ENCODE measurements around the gene TAF8. TPM values are rescaled to one million over a fixed set of nuclear protein-coding genes. Genes with fewer than 3 reads are reported as not detected.

The TAF8 gene
- total RNA-seq, 1 experiment from 2014 or later: 22.5 TPM

GRCh38 chr6:42084889-42085288 lies 34.6 kb downstream of the TAF8 start:
- no peaks in the 10 kb centered on the region for H3K36me3 ChIP-seq (ENCODE audit: insufficient read depth, low read length, poor library complexity, severe bottlenecking)
- no peaks in the 10 kb centered on the region for H3K9me3 ChIP-seq (ENCODE audit: low read depth, low read length, poor library complexity, severe bottlenecking)
- H3K4me3 ChIP-seq (ENCODE audit: low read depth, low read length, poor library complexity, severe bottlenecking): no peak overlapping the region
- H3K27me3 ChIP-seq (replicated peaks; ENCODE audit: insufficient read depth, low read depth, low read length, poor library complexity): no peaks in the 10 kb centered on the region
- intact Hi-C loops (cut with micrococcal nuclease; ENCODE audit: unreplicated experiment): no loop called here
- no TSS peak for BruUV-seq (replicated peaks)
- TF ChIP-seq EZH2 (IDR thresholded peaks at IDR 0.05; ENCODE audit: borderline replicate concordance, low read depth, low read length, poor library complexity, severe bottlenecking) (no peak), CTCF (conservative IDR thresholded peaks at IDR 0.05; ENCODE audit: low read depth, low read length) (peak; percentile 27; the same call in 1 of the 2 replicates)
- H3K4me1 ChIP-seq (ENCODE audit: insufficient read depth, low read length, poor library complexity, severe bottlenecking): no peaks in the 10 kb centered on the region
- ChIA-PET CTCF (no interaction called here), POLR2A (ENCODE audit: low non-redundant PET) (no interaction called here)
- peak; percentile 12 for DNase-seq (ENCODE audit: low spot score)
- no peak overlapping the region for H3K27ac ChIP-seq (ENCODE audit: low read depth, low read length, poor library complexity, severe bottlenecking)

- ChIA-PET POLR2A (ENCODE audit: low non-redundant PET) (no interaction called here), CTCF (no interaction called here)
- Histone ChIP-seq H3K4me3 (ENCODE audit: low read depth, low read length, poor library complexity, severe bottlenecking) (no peak overlapping the region), H3K4me1 (ENCODE audit: insufficient read depth, low read length, poor library complexity, severe bottlenecking) (no peaks in the 10 kb centered on the region), H3K27ac (ENCODE audit: low read depth, low read length, poor library complexity, severe bottlenecking) (no peak overlapping the region), H3K27me3 (replicated peaks; ENCODE audit: insufficient read depth, low read depth, low read length, poor library complexity) (no peaks in the 10 kb centered on the region), H3K36me3 (ENCODE audit: insufficient read depth, low read length, poor library complexity, severe bottlenecking) (no peaks in the 10 kb centered on the region), H3K9me3 (ENCODE audit: low read depth, low read length, poor library complexity, severe bottlenecking) (no peaks in the 10 kb centered on the region)
- BruUV-seq (replicated peaks): no TSS peak
- TF ChIP-seq CTCF (conservative IDR thresholded peaks at IDR 0.05; ENCODE audit: low read depth, low read length) (peak; percentile 32; the same call in 1 of the 2 replicates), EZH2 (IDR thresholded peaks at IDR 0.05; ENCODE audit: borderline replicate concordance, low read depth, low read length, poor library complexity, severe bottlenecking) (no peak)
- intact Hi-C loops (cut with micrococcal nuclease; ENCODE audit: unreplicated experiment): no loop called here
- no peak for DNase-seq (ENCODE audit: low spot score)
Observed at GRCh38 chr6:42086046-42087035, 36.0 kb downstream of the TAF8 start.

GRCh38 chr6:42088101-42088591 lies 37.8 kb downstream of the TAF8 start:
- Histone ChIP-seq H3K4me1 (ENCODE audit: insufficient read depth, low read length, poor library complexity, severe bottlenecking) (no peaks in the 10 kb centered on the region), H3K9me3 (ENCODE audit: low read depth, low read length, poor library complexity, severe bottlenecking) (no peaks in the 10 kb centered on the region), H3K36me3 (ENCODE audit: insufficient read depth, low read length, poor library complexity, severe bottlenecking) (no peaks in the 10 kb centered on the region), H3K27me3 (replicated peaks; ENCODE audit: insufficient read depth, low read depth, low read length, poor library complexity) (no peaks in the 10 kb centered on the region), H3K27ac (ENCODE audit: low read depth, low read length, poor library complexity, severe bottlenecking) (no peak overlapping the region), H3K4me3 (ENCODE audit: low read depth, low read length, poor library complexity, severe bottlenecking) (no peak overlapping the region)
- no peak for DNase-seq (ENCODE audit: low spot score)
- no peak for TF ChIP-seq EZH2 (IDR thresholded peaks at IDR 0.05; ENCODE audit: borderline replicate concordance, low read depth, low read length, poor library complexity, severe bottlenecking)
- TF ChIP-seq CTCF (conservative IDR thresholded peaks at IDR 0.05; ENCODE audit: low read depth, low read length): no peak
- ChIA-PET POLR2A (ENCODE audit: low non-redundant PET) (no interaction called here), CTCF (no interaction called here)
- BruUV-seq (replicated peaks): no TSS peak
- intact Hi-C loops (cut with micrococcal nuclease; ENCODE audit: unreplicated experiment): no loop called here
